HG03439 (cell line): ENCODE measurements around the gene SMAD6.

Experiments
- ATAC-seq: cut with Tn5 transposase; IDR thresholded peaks from one replicate; pipeline ENCODE4 v1.9.1; 2021; ENCODE audit warnings: mild to moderate bottlenecking, moderate library complexity; ENCODE audit not compliant: unreplicated experiment

SMAD6 gene

DNA sequence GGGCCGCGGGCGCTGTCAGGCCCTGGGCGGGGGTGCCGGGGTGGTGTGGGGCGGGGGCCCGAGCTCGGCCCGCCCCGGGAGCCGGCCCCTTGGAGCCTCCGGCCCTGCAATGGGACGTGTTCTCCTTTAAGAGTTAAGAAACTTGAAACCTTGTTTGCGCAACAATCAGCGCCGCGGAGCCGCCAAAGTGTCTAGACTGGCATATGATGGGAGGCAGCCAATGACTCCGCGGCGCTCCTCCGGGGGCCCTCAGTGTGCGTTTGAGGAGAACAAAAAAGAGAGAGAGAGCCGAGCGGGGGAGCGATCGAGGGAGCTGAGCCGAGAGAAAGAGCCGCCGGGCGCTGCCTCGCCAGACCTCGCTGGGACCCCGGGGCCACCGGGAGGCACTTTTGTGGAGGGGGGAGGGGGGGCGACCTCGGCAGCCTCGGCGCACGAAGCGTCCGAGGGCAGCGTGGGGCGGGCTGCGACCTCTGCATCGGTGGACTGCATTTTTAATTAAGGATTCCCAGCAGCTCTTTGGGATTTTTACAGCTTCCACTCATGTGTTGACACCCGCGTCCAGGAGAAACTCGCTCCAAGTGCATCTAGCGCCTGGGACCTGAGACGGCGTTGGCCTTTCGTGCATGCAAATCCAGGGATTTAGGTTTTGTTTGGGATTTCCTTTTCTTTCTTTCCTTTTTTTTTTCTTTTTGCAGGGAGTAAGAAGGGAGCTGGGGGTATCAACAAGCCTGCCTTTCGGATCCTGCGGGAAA is at the start of gene SMAD6:
TSS of gene SMAD6 (plus strand) at position 202 of the 752 bp plus-strand sequence. CDS start 1,023 bp downstream, outside the sequence.
- peak; percentile 28 for ATAC-seq

DNA sequence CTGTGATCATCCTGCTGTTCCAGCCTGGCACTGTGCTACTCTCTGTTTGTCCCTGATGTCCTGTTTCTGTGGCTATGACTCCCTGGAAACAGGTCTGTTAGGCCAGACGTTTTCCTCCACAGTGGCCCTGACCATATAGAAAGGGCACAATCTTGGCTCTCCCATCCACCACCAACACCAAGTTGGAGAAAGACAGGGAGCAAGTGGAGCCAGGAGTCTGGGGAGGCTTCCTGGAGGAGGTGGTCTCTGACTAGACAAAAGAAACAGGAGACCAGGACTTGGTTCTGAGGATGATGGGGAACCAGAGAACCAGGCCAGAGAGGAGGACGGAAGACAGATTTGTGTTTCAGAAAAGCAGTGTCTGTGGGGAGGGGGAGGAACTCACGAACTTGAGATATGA is 49.2 kb upstream of the SMAD6 start:
- no peak for ATAC-seq

DNA sequence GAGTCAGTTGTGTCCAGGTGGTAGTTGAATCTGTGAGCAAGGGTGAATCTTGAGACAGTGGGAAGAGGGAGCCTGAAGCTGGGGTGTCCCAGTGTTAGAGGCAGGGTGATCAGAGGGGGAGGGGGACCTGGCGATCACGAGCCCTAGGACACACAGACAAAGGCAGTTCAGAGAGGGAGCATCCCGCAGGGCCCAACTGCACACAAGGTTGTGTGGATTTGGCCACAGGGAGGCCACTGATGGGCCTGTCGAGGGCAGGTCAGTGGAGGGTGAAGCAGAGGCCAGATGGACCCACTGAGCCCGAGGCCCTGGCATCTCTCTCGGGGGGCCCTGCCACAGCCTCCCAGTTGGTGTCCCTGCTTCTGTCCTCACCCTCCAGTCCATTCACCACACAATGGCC is 48.6 kb upstream of the SMAD6 start:
- ATAC-seq = no peak

DNA sequence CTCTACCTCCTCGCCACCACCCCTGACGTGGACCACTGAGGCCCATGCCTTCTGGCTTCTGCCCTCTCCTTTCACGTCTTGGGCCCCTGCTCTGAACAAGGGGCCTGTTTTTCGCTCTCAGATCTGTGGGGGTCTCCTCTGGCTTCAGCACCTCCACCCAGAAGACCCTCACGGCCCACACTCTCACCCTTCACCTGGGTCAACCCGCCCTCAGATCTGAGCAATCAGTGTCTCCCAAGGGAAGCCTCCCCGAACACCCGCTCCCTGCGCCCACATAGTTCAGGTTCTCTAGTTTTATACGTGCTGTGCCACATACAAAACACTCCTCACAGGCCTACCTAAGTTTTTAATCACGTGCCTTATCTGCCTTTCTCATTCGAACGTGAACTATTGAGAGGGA is 48.2 kb upstream of the SMAD6 start:
- ATAC-seq = no peak

DNA sequence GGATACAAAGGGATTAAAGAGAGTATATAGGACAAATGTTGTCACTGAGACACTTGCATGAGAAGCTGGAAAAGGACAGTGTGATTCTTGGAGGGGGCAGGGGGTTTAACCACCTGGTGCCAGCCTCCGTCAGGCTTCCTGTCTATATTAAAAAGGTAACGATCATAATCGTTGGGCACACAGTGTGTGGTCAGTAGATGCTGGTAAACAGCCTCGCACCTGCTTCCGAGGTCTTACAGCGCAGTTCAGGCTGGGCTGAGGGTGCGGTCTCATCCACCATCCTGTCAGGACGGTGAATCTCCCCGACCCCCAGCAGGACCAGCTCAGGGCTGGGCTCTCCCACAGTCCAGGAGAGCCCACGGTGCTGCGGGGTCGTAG is 47.7 kb upstream of the SMAD6 start:
- ATAC-seq = no peak

DNA sequence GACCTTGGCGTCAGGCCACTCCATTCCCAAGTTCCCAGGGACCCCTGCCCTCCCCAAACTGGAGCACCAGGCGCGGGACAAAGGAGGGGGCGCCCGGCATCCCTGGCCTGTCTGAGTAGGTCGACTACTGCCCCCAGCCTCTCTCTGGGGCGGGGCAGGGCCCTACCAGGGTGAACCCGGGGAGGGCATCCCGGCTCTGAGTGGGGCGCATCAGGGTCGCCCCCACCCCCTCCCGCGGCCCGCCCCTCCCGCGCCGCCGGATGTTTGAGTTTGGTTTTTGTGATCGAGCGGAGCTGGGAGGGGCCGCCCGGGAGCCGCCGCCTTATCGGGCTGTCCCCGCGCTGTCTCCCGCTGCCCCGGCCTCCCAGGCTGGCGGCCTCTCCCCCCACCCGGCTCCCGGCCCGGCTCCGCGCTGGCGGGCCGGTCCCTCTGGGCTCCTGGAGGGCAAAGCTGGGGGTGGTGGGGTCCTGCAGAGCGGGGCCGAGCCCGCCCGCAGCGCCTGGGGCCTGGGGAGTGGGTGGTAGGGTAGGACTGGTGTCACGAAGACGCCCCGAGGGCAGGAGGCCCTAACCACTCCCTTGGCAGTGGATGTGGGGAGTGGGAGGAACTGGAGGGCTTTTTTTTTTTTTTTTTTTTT is 47.2 kb upstream of the SMAD6 start:
- ATAC-seq = no peak

DNA sequence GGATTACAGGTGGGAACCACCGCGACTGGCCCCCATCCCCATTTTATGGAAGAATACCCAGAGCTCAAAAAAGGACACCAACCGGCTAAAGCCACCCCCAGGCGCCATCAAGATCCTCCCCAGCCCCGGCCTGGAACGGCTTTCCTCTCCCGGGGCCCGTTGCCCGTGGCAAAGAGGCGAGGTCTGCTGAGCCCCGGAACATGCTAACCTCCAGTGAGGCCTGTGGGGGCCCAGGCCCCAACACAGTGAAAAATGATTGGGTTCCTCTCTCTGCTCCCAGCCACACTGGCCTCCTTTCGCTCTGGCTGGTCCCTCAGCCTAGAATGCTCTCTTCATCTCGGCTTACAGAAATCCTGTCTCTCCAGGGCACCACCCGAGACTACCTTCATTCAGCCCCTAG is 46.5 kb upstream of the SMAD6 start:
- ATAC-seq = no peak

DNA sequence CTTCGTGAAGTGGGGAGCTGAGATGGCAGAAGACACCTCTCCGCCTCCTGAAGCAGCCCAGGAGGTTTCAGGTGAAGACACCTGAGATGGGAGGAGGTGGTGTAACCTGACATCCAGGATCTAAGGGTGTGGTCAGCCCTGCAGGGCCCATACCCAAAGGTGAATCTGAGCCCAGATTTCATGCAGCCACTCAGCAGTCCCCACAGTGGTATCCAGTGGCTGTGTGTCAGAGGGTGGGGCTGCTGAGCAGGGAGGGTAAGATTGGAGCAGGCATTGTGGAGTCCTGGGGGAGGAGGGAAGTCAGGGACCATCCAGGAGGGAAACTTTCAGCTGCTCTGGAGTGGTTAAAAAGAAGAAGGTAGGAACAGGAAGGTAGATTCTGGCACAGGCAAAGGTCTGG is 46.0 kb upstream of the SMAD6 start:
- no peak for ATAC-seq

DNA sequence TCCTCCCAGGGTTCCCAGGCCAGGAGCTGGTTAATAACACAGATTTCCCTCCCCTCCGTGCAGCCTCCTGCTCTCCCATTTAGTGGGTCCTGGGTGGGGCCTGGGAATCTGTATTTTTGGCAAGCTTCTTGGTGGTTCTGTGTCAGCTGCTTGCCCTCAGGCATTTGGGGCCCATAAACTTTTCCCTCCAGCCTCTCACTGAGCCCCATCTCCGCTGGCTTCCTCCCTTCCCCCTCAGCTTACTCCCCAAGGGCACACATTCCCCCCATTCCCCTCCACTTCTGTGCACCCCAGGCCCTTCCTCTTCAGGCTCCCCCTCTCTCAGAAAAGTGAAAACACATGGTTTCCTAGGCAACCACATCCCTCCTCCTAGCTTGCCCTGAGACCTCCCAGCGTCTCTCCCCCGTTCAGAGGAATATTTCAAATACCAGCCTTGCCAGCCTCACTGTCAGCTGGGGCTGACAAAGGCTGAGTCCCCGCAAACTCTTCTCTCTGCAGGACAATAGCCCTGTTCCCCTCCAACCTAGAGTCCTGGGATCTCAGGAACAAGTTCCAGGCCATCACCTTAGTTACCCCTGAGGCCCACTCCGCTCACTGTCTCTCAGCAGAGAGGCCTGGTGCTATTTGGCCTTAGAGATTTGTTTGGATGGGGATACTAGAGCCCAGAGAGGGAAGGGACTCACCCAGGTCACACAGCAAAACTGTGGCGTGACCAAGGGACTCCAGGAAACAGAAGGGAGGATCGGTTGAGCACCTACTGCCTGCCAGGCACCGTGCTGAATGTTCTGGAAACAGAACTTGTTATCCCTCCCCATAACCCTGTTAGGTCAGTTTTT is 44.6 kb upstream of the SMAD6 start:
- no peak for ATAC-seq

DNA sequence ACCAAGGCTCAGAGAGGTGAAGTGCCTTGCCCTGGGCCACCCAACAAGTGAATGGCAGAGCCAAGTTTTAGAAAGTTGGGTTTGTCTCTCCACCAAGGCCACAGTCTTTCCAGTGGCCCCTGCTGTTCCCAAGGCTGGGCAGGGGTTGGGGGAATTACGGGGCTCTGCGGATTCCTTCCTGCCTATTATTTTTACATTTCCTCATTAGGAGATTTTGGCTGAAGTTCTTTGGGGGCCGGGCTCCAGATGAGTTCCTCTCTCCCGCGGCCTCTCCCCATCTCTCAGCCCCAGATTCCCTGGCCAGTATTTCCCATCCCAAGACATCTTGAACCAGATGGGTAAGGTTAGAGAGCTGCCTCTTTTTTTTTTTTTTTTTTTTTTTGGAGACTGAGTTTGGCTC is 44.0 kb upstream of the SMAD6 start:
- ATAC-seq = no peak

DNA sequence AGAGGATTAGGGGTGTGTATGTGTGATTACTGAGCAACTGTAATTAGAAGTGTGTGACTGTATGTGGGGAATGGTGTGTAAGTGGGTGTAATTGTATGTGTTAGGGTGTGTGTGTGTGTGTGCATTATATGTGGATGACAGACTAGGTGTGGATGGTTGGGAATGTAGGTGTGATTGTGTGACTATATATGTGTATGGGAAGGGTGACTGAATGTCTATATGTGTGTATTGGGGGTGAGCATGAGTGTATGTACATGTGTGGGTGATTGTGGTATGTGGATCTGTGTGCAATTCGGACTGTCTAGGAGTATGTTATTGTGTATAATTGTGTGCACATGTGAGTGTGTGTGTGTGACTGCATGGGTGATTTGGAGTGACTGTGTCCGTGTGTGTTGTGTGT is 43.2 kb upstream of the SMAD6 start:
- ATAC-seq = no peak

DNA sequence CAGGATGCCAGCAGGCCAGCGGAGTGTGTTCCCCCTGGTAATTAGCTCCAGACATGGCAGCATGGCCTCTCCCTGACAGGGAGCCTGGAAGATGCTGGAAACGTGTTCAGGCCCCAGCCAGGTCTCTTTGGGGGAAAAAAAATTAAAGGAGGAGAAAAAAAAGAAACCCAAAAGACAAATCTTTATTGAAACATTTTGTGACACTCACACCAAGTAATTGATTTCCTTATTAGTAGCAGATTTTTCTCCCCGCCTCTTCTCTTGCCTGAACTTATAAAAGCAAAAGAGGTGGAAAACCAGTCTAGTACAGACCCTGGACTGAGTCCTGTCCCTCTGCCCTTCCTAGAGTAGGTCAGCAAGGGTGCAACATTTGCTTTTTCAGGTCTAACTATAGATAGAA is 42.7 kb upstream of the SMAD6 start:
- ATAC-seq = no peak

DNA sequence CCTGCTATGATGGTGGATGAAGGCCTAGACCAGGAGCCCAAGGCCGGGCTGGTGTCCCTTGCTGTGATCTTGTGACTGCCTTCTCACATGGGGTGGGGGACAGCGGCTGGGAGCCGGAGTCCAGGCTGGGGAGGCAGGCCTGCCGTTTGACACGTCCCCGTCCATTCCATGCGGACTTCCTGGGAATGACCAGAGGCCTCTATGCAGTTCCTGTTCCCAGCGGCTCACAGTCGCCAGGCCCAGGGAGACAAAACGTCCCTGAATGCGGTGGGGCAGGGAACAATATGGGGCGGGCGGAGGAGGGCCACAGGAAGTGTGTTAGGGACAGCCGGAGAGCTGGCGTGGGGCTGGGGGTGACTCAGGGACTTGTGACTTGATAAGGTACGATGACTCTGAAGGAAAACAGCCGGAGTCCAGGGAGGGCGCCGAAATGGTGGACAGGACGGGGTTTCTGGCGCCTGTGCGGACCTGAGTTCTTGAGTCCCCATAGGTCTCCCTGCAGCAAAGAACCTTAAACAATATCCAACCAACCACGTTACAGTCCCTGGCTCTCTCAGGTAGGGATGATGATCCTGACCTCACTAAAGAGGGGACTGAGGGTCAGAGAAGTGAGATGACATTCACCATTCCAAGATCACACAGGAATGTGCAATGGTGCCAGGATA is 40.5 kb upstream of the SMAD6 start:
- no peak for ATAC-seq

DNA sequence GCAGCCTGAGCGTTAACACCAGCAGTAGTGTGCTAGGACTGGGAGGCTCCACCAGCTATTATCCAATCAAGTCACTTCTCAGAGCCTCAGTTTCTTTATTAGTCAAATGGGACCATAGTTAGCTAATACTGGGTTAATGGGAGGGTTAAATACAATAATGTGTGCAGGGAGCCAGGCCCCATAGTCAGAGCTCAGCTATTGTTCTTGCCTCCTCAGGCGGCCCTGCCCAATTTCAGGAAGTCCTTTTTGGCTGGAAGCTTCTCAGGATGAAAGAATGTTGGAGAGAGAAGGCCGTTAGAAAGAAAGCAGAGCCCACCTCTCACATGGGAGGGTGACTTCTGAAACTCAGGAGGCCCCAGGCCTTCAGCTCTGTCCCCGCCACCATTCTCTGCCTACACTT is 39.5 kb upstream of the SMAD6 start:
- no peak for ATAC-seq

DNA sequence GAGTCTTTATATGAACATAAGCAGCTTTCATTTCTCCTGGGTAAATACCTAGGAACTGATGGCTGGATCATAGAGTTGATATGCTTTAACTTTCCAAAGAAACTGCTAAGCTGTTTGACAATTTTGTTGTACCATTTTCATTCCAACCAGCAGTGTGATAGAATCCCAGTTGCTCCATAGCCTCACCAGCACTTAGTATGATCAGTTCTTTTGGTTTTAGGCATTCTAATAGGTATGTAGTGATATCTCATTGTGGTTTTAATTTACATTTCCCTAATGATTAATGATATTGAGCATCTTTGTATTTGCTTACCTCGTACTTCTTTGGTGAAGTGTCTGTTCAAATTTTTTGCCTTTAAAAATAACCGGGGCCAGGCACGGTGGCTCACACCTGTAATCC is 38.4 kb upstream of the SMAD6 start:
- ATAC-seq = no peak

DNA sequence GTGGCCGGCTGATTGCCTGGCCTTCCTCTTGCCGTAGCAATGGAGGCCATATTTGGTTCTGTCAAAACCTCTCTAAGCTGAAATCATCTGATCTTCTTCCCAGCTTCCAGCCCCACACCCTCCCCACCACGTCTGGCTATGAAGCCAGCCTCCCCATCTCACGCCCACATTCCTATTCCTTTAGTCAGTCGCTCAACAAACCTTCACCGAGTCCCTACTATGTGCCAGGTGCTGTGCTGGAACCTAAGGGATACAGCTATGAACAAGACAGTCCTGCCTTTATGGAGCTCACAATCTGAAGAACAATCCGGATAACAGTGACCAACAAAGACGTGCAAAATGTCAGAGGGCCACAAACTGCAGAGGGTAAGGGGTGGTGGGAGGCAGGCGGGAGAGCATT is 31.9 kb upstream of the SMAD6 start:
- ATAC-seq = no peak

DNA sequence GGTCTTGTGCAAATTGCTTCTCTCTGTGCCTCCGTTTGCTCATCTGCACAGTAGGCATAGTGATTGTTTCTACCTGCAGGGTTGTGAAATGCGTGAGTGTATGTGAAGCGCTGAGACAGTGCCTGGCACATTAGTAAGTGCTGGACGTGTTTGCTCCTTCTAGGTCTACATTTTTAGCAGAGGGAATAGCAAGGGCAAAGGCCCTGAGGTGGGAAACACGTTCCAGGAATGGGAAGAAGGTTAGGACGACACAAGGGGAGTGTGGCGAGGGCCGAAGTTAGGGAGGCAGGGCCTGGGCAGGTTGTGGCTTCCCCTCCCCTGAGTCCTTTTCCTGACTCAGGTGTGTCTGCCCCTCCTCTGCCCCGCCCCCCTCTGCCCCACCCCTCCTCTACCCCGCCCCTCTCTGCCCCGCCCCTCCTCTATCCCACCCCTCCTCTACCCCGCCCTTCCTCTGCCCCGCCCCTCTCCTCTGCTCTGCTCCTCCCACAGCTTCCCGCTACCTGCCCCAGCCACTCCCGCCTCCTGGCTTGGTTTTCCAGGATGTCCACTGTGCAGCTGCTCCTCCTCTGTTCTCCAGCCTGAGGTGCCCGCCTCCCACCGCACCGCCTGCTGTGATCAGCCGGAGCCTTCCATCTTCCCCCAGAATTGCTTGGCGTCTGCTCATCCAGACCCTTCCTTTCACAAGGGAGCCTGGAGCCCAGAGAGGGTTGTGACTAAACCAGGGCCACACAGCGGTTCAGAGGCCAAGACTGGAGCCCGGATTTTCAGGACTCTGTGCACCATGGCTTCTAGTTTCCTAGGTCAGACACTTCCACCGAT is 31.1 kb upstream of the SMAD6 start:
- no peak for ATAC-seq

DNA sequence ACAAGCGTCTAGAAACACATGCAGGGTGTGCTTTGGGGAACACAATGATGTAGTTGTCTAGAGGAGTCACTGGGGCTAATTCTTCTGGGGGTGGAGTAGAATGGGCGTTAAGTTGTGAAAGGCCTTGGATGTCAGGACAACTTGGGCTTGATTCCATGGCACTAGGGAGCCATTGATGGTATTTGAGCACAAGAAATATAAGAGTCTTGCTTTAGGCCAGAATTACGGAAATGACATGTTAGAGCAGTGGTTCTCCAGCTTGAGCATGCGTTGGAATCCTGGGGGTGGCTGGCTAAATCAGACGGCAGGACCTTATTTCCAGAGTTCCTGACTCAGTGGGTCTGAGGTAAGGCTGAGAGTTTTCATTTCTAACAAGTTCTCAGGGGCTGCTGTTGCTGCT is 29.2 kb upstream of the SMAD6 start:
- no peak for ATAC-seq

DNA sequence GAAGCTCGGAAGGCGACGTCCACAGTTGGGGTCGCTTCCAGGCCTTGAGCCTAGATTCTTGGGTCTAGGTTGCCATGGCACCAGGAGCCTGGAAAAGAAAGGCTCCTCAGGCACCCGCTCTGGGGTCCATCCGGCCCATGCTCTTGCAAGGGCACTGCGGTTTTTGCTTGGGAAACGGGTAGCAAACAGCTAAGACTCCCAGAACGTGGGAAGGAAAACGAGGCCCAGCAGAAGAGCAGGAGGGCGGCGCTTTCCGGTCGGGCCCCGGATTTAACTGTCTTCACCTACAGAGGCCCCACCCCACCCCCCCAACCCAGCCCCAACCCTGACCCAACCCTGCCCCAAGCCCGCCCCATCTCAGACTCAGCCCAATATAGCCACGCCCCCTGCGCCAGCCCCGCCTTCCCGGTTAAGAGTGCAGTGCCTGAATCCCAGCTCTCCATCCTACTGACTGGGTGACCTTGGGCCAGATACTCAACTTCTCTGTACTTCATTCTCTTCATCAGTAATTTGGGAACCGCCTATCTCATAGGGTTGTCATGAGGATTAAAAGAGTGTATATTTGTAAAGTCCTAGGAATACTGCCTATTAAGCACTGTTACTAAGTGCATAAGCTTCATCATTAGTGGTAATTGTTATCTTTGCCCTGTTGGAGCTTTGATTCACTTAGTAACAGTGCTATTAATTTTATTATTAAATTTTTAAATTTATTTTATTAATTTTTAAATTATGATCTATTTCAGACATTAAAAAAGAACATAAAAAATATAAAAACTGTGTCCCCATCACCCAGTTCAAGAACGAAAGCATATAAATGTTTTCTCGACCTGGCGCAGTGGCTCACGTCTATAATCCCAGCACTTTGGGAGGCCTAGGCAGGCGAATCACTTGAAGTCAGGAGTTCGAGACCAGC is 28.4 kb upstream of the SMAD6 start:
- ATAC-seq = no peak

DNA sequence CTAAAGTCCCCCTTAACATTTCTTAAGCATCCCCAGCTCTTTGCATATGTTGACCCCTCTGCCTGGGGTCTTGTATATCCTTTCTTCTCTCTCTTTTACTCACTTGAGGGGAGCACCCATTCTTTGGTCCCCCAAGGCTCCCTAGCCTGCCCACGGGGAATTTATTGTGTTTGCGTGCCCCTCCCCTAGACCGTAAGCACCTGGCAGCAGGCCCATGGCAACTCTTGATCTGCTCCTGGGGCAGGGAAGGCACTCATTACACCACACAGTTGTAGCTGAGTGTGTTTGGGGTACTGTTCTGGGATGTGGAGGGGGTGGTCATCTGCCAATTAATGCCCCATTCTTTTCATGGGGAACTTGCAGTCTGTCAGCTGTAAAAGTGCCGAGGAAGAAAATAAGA is 27.3 kb upstream of the SMAD6 start:
- ATAC-seq = no peak
